HG03342 (cell line): ENCODE data around the gene SLC16A13.
"Not testable (repeated sequence)": the region's sequence is repeated elsewhere in the genome, so short reads cannot be mapped to it uniquely, and the experiment has no call there.

Experiments used
- ATAC-seq: cut with Tn5 transposase; IDR thresholded peaks from one replicate; pipeline ENCODE4 v1.9.1; 2021; ENCODE audit warnings: mild to moderate bottlenecking, moderate library complexity; ENCODE audit not compliant: unreplicated experiment

The SLC16A13 gene

DNA sequence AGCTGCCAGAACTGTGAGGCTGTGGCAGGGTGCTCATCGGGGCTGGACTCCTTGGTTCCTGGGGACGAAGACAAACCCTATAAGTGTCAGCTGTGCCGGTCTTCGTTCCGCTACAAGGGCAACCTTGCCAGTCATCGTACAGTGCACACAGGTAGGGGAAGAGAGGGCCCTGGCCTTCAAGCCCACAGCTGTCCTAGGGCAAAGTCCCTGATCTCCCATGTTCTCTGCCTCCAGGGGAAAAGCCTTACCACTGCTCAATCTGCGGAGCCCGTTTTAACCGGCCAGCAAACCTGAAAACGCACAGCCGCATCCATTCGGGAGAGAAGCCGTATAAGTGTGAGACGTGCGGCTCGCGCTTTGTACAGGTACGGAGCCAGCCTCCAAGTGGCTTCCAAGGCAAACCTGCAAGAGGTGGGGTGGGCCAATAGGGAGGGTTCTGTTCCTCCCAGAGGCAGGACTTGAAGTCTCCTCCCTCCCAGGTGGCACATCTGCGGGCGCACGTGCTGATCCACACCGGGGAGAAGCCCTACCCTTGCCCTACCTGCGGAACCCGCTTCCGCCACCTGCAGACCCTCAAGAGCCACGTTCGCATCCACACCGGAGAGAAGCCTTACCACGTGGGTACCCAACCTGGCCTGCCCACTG is 9.2 kb upstream of the SLC16A13 start:
- no peak for ATAC-seq

DNA sequence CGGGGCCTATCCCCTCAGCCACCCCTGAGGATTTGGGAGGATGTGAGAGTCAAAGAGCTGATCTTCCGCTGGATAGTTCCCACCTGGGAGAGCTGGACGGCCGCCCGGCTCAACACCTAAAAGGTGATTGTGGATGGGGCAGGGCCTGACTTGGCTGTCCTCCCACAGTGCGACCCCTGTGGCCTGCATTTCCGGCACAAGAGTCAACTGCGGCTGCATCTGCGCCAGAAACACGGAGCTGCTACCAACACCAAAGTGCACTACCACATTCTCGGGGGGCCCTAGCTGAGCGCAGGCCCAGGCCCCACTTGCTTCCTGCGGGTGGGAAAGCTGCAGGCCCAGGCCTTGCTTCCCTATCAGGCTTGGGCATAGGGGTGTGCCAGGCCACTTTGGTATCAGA is 8.5 kb upstream of the SLC16A13 start:
- no peak for ATAC-seq

DNA sequence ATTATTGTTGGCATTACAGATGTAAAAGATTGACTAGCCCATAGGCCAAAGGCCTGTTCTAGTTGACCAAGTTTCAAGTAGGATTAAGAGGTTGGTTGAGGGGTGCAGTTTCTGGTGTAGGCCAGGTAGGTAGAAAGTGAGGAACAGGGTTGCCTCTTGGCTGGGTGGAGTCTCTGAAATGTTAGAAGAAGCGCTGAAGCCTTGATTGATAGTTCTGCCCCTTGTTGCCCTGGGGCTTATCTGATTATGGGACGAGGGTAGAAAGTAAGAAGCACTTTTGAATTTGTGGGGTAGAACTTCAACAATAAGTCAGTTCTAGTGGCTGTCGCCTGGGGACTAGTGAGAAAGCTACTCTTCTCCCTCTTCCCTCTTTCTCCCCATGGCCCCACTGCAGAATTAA is 6.7 kb upstream of the SLC16A13 start:
- ATAC-seq = no peak

DNA sequence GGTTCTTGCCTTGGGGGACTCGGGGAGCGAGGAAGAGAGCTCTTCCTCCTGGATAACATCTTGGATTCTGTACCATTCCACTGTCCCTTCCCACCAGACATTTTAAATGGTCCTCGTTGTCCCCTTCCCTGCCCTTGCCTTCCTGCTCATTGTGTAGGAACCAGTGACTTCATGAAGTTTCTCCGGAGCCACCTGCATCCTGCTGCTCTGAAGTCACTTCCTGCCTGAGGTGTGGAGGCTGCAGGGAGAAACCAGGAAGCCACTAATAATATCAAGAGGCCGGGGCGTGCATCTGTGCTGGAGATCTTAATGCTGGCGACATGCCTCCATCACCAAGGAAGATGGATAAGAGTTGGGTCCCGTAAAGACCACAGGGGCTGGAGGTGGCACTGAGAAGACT is 6.2 kb upstream of the SLC16A13 start:
- ATAC-seq = no peak

DNA sequence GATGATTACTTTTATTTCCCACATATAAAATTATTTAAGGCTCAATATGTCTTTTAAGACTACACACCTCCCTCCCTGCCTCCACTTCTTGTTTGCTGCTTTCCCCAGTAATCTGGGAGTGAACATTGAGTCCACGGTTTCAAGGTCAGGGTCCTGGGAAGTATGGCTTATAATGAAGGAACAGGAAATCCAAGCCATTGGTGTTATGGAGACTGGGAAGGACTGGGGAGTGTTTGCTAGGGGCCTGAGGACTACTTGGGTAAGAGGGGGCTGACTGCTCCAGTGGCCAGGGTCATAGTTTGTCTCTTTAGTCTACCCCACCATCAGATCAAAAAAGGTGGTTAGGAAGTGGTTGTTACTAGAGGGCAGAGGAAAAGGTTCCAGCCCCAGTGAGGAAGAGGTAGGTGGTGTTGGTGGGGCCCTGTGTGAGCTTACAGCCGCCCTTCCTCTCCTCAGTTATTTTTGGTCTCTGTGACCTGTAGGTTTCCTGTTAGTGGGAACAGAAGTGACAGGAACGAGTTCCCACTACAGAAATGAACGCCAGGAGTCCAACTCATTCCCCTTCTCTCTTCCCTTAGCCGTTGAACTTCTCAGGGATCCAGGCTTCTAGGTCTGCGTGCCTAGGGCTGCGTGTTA is 742 bp upstream of the SLC16A13 start:
- peak; percentile 13 for ATAC-seq

DNA sequence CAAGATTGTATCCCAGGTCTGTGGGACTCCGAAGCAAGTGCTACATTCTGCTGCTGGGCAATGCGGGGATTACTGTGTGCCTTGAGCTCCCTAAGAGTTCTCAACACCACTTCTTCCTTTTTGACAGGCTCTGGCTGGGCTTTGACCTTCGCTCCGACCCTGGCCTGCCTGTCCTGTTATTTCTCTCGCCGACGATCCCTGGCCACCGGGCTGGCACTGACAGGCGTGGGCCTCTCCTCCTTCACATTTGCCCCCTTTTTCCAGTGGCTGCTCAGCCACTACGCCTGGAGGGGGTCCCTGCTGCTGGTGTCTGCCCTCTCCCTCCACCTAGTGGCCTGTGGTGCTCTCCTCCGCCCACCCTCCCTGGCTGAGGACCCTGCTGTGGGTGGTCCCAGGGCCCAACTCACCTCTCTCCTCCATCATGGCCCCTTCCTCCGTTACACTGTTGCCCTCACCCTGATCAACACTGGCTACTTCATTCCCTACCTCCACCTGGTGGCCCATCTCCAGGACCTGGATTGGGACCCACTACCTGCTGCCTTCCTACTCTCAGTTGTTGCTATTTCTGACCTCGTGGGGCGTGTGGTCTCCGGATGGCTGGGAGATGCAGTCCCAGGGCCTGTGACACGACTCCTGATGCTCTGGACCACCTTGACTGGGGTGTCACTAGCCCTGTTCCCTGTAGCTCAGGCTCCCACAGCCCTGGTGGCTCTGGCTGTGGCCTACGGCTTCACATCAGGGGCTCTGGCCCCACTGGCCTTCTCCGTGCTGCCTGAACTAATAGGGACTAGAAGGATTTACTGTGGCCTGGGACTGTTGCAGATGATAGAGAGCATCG is 2.4 kb downstream of the SLC16A13 start:
- ATAC-seq = no peak

DNA sequence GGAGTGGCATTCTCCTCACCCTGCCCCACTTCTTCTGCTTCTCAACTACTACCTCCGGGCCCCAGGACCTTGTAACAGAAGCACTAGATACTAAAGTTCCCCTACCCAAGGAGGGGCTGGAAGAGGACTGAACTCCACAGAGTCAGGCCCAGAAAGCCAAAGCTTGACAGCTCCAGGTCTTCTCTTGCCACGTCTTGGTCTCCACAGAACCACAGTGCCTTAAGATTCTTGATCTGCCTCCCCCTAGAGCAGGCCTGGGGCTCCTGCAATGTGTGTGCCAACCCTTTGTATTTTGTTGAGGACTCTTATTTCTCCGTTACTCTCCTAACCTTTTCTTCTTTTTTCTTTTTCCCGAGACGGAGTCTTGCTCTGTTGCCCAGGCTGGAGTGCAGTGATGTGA is 4.0 kb downstream of the SLC16A13 start:
- ATAC-seq = no peak

DNA sequence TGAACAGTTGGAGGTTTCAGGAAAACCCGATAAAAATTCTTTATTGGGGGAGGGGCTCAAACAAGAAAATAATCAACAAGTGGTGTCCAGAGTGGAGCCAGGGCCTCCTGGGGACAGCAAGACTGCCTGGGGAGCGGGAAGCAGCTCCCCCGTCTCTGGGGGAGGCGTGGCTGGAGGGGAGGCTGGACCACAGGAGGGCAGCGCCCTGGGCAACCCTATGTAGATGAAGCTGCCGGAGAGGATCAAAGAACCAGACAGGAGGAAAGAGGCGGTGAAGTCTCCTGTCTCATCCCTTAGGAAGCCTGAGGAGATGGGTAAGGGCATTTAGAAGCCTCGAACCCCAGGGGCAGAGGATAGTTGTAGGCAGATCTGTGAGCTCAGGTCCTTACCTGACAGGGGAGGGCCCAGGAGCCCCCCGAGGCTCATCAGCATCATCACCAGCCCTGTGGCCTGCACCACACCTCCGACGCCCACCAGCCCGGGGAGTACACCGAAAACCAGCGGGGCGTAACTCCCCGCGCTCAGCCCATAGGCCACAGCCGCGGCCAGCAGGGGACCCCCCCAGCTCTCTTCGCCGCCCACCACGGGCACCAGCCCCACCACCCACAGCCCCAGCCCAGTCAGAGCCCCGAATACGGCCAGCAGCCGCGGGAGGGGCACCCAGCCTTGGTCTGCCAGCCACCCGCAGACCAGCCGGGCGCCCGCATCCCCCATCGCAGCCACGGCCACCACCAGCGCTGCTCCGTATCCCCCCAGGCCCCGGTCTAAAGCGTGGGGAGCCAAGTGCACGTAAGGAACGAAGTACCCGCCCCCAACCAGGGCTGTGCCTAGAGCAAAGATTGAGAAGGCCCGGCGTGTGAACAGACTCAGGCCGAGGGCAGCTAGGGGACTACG is 6.0 kb downstream of the SLC16A13 start:
- no peak for ATAC-seq

DNA sequence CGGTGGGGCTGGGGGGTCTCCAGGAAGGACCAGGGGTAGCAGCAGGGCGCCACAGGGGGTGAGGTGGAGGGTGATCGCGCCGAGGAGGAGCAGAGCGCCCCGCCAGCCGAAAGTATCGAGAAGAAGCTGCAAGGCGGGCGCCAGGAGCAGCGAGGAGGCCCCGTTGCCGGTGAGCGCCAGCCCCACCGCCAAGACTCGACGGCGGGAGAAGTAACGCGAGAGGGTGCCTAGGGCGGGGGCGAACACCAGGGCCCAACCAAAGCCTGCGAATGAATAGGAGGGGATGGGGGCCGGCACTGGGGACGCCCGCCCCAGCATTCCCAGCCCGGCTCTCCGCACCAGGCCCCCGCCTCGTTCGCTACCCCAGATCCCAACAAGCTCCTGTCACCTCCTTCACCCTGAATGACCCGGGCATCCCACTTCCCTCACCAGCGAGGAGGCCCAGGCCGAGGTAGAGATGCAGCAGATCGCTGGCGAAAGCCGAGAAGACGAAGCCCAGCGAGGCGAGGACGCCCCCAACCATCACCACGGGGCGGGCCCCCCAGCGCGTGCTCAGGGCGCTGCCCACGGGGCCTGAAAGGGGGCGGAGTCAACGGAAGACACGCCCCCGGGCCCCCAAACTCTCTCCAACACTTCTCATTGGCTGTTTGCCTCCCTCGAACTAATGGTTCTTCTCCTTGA is 6.8 kb downstream of the SLC16A13 start:
- ATAC-seq = peak; percentile 10

DNA sequence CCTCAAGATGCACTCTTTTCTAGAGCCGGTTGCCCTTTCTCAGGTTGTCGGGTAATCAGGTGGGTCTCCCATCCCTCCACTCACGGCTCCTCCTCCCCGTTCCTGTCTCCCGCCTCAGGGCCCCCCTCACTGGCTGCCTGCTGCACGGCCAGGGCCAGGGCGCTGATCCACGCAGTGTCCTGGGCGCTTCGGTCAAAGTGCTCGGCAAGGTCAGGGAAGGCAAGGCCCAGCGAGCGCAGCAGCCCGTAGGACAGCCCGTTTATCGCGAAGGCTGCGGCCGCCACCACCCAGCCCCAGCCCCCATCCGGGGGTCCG is 7.3 kb downstream of the SLC16A13 start:
- peak; percentile 6 for ATAC-seq

DNA sequence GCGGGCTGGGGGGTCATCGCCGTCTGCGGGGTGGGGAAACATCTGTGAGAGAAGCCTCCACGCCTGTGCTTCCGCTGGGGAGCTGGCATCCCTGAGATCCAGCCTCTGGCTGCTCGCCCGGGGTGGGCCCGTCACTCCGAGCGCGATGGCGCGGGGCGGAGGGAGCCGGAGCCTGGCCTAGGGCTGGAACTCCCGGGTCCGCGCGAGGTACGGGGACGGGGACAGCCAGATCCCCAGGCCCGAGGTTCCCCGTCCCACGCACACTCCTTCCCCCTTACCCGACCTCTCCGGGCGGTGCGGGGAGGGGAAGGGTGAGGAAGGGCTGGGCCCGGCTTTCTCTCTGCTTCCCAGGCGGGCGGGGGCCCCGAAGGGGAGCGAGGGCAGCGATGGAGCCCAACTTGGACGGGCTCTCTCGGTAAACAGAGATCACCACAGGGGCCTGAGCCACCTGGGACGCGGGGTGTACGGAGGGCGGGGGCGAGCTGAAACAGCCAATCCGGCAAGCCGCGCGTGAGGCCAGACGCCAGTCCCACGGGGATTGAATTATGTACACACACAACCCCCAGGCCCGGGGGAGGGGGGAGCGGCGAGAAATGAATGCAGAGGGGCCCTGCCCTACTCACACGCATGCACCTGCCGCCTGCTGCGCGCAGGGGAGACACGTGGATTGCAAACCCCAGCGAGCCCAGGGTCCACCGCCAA is 7.8 kb downstream of the SLC16A13 start, which contains the start of gene SLC16A11:
Gene SLC16A11, minus strand, starts transcription at position 596 of the 702 bp plus-strand sequence. Its CDS starts 579 bp downstream, at position 17.
- ATAC-seq = peak; percentile 32

DNA sequence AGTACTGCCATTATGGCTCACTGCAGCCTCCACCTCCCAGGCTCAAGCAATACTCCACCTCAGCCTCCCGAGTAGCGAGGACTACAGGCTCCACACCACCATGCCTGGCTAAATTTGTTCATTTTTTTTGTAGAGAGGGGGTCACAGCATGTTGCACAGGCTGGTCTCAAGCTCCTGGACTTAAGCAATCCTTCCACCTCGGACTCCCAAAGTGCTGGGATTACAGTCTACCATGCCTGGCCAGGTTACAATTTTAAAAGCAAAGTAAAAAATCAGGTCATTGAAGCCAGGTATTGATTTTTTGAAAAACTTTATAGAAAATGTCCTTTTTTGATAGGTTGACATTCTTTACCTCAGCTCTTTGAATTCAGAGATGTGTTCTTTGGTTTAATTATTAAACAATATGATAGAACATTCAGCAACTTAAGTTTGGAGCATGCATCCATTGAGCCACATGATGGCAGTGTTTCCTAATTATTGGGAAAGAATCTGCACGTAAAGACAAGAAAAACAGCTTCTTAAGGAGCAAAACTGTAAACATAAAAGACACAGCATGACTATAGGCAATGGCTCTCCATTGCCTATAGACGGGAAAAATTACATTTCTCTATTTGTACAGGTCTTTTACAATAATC is 9.8 kb downstream of the SLC16A13 start:
- ATAC-seq = no peak

DNA sequence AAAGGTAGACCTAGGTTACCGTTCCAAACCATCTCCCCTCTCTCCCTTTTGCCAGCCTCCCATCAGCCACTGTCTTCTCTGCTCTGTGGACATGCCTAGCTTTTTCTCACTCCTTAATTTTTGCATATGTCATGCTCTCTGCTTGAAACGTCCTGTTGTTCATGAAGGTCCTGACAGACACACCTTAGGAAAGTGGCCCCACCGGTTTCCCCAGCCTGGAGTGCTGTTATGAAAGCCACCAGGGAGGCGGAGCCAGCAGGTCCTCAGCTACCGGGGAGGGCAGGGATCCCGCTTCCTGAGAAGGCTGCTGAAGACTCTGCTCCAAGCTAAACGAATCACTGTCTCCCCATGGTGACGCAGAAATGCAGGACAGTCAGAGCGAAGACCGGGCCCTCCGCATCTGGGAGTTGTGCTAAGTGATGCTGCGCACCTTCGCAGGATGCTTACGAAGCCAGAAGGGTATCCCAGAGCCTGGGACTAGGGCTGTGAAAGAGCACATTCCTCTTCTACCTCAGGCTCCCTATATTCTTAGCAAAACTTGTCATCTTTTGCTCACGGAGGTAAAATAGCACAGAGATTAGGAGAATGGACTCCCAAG is 10.4 kb downstream of the SLC16A13 start:
- no peak for ATAC-seq

DNA sequence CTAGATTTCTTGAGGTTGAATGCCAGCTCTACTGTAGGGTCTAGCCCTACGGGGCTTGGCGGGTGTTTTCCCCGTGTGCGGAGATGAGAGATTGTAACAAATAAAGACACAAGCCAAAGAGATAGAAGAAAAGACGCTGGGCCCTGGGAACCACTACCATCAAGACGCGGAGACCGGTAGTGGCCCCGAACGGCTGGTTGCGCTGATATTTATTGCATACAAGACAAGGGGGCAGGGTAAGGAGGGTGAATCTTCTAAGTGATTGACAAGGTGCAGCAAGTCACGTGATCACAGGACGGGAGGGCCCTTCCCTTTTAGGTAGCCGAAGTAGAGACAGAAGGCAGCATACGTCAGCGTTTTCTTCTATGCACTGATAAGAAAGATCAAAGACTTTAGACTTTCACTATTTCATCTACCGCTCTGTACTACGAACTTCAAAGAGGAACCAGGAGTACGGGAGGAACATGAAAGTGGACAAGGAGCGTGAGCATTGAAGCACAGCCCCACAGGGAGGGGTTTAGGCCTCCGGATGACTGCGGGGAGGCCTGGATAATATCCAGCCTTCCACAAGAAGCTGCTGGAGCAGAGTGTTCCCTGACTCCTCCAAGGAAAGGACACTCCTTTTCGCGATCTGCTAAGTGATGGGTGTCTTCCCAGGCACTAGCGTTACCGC is 11.0 kb downstream of the SLC16A13 start:
- not testable (repeated sequence) for ATAC-seq

DNA sequence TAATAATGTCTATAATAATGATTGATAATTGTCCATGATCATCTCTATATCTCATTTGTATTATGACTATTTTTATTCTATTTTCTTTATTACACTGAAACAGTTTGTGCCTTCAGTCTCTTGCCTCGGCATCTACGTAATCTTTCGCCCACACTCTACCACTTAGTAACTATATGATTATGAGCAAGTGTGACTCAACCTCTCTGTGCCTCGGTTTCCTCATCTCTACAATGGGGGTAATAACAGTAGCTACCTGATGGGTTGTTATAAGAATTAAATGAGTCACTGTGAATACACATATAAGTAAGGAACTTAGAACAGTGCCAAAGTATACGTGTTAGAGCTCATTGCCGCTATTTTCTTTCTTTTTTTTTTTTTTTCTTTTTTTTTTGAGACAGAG is 11.8 kb downstream of the SLC16A13 start:
- ATAC-seq = no peak

DNA sequence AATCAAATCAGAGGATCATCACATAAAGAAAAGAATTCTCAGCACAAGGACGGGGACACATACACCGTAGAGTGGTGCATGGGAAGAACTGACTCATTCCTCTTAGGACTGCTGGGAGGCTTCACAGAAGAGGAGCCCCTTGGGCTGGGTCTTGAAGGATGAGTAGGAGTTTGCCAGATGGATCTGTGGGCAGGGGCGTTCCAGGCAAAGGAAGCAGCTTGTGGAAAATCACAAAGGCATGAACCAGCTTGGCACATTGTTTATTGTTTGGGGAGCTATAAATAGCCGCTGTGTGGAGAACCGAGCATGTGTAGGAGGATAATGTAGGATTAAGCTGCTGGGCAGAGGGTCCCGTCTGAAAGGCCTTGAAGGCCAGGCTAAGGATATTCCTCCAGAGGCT is 13.2 kb downstream of the SLC16A13 start:
- ATAC-seq = no peak

DNA sequence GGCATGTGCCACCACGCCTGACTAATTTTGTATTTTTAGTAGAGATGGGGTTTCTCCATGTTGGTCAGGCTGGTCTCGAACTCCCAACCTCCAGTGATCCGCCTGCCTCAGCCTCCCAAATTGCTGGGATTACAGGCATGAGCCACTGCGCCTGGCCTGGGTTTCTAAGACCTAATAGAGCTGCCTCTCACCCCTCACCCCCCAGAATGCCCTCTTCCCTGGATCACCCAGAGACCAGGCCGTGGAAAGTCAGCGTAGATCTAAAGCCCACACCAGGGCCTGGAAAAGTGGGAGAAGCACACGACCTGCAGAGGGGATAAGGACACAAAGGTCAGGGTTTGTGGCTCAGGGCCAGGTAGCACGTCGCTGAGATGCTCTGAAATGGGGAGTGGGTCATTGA is 14.8 kb downstream of the SLC16A13 start:
- not testable (repeated sequence) for ATAC-seq

DNA sequence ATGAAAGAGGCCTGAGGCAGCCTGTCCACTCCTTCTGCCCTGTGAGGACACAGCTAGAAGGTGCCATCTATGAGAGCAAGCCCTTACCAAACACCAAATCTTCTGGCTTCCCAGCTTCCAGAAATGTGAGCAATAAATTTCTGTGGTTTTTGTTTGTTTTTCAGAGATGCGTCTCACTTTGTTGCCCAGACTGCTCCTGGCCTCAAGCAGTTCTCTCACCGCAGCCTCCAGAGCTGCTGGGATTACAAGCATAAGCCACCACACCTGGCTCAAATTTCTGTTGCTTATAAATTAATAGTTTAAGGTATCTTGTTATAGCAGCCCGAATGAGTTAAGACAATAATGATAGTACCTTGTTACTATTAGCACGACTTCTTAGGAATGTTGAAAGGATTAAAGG is 20.6 kb downstream of the SLC16A13 start:
- ATAC-seq = no peak
